Hepatocyte (in vitro differentiated cells): ENCODE results near the gene ZDHHC22. TPM values are rescaled to one million over a fixed set of nuclear protein-coding genes. Genes with fewer than 3 reads are reported as not detected.

Source experiments
- DNase-seq: peaks from one replicate; pipeline ENCODE4 v3.0.0-alpha.2; 2016; ENCODE audit warnings: low spot score
- H2AFZ ChIP-seq: fragments of 200-600 bp; sonication (generic); 2 replicates; pipeline ENCODE4 v1.6.0; 2016; ENCODE audit warnings: antibody characterized with exemption, mild to moderate bottlenecking
- H3K27ac ChIP-seq: fragments of 200-600 bp; sonication (generic); 2 replicates; pipeline ENCODE4 v1.5.1; 2016; ENCODE audit warnings: mild to moderate bottlenecking
- H3K27me3 ChIP-seq: fragments of 200-600 bp; sonication (generic); 2 replicates; pipeline ENCODE4 v1.6.1; 2016
- H3K36me3 ChIP-seq: fragments of 200-600 bp; sonication (generic); replicated peaks from 2 replicates; pipeline ENCODE4 v1.5.1; 2016; ENCODE audit warnings: low read depth; ENCODE audit not compliant: insufficient read depth
- H3K4me1 ChIP-seq: fragments of 200-600 bp; sonication (generic); 2 replicates; pipeline ENCODE4 v1.5.1; 2016; ENCODE audit warnings: mild to moderate bottlenecking, moderate library complexity; ENCODE audit not compliant: insufficient read depth
- H3K4me2 ChIP-seq: fragments of 200-600 bp; sonication (generic); 2 replicates; pipeline ENCODE4 v1.6.0; 2016
- H3K4me3 ChIP-seq: fragments of 200-600 bp; sonication (generic); 2 replicates; pipeline ENCODE4 v1.5.1; 2016; ENCODE audit warnings: mild to moderate bottlenecking
- H3K79me2 ChIP-seq: fragments of 200-600 bp; sonication (generic); 2 replicates; pipeline ENCODE4 v1.6.0; 2017; ENCODE audit warnings: mild to moderate bottlenecking
- H3K9me2 ChIP-seq: fragments of 200-600 bp; sonication (generic); replicated peaks from 2 replicates; pipeline ENCODE4 v1.6.0; 2017; ENCODE audit warnings: mild to moderate bottlenecking; ENCODE audit not compliant: insufficient read depth
- H3K9me3 ChIP-seq: fragments of 200-600 bp; sonication (generic); 2 replicates; pipeline ENCODE4 v1.5.1; 2016; ENCODE audit warnings: low read depth, mild to moderate bottlenecking
- H4K20me1 ChIP-seq: fragments of 200-600 bp; sonication (generic); 2 replicates; pipeline ENCODE4 v1.6.0; 2016; ENCODE audit warnings: mild to moderate bottlenecking; ENCODE audit not compliant: insufficient read depth, poor library complexity, severe bottlenecking
- EZH2 ChIP-seq: fragments of 200-600 bp; sonication (generic); IDR thresholded peaks from 2 replicates; pipeline ENCODE4 v1.6.1; 2016; ENCODE audit warnings: antibody characterized with exemption, mild to moderate bottlenecking, borderline replicate concordance
- EZH2phosphoT487 ChIP-seq: fragments of 200-600 bp; sonication (generic); IDR thresholded peaks from one replicate; pipeline ENCODE4 v1.6.1; 2018; ENCODE audit warnings: antibody characterized with exemption, mild to moderate bottlenecking, low read depth, moderate library complexity; ENCODE audit not compliant: unreplicated experiment, severe bottlenecking
- WGBS: methylation state at CpG from one replicate; pipeline ENCODE4 v1.1.6; 2016; ENCODE audit warnings: low lambda C conversion rate; ENCODE audit errors: missing lambda C conversion rate; 5-methylcytosine and 5-hydroxymethylcytosine counted together
- polyA plus RNA-seq: library from polyadenylated mRNA; unstranded; fragments of >200 nt; fragmentation: Nextera tagmentation; extraction: Ambion mirVana; gene quantifications from 2 replicates; pipeline ENCODE4 v1.2.1, GENCODE V29; 2016
- total RNA-seq: library from RNA; depleted of rRNA; stranded (reverse); fragments of >200 nt; gene quantifications from 2 replicates; pipeline ENCODE4 v1.2.3, GENCODE V29; 2014
- TF ChIP-seq, protein P1 (sequence below): fragments of 200-600 bp; sonication (generic); IDR thresholded peaks from 2 replicates; pipeline ENCODE4 v1.5.1; 2016; ENCODE audit warnings: antibody characterized with exemption, mild to moderate bottlenecking; ENCODE audit not compliant: poor library complexity

Gene ZDHHC22
- total and polyA plus RNA-seq, 2 experiments from 2014 or later, result not detected

DNA sequence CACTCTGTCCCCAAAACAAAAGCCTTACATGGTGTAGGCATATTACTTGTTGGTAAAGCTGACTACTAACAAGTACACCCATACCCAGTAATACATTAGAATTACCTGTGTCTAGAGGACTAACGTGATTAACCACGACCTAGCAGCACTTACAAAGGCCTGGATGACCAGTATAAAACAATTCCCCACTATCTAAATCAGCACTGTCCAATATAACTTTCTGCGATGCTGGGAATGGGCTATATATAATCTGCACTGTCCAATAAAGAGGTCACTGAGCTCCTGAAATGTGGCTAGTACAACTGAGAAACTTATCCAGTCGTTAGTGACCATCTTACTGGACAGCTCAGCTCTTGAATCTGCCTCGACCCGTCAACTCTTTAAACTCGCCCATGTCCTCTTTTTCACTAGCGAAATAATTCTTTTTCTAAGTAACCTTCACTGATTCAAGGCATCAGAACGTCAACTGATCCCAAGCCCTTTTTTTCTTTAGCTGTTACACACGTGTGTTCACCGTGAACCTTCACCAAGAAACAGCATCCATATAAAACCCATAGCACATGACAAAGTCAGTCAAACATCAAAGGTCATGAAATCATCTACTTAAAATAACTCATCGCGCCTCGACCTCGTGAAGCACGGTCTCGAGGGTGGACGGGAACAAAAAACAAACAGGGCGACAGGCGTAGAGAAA is 44.4 kb downstream of the ZDHHC22 start:
- no peak for TF ChIP-seq EZH2
- TF ChIP-seq EZH2phosphoT487, result no peak
- TF ChIP-seq, protein P1, sequence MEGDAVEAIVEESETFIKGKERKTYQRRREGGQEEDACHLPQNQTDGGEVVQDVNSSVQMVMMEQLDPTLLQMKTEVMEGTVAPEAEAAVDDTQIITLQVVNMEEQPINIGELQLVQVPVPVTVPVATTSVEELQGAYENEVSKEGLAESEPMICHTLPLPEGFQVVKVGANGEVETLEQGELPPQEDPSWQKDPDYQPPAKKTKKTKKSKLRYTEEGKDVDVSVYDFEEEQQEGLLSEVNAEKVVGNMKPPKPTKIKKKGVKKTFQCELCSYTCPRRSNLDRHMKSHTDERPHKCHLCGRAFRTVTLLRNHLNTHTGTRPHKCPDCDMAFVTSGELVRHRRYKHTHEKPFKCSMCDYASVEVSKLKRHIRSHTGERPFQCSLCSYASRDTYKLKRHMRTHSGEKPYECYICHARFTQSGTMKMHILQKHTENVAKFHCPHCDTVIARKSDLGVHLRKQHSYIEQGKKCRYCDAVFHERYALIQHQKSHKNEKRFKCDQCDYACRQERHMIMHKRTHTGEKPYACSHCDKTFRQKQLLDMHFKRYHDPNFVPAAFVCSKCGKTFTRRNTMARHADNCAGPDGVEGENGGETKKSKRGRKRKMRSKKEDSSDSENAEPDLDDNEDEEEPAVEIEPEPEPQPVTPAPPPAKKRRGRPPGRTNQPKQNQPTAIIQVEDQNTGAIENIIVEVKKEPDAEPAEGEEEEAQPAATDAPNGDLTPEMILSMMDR, result no peak
- Histone ChIP-seq H3K9me3 (no peaks in the 10 kb centered on the region), H3K36me3 (no peaks in the 10 kb centered on the region), H3K4me3 (peak overlapping the region; percentile 35), H3K4me2 (peak overlapping the region; percentile 76), H2AFZ (peak overlapping the region; percentile 8), H3K27me3 (no peaks in the 10 kb centered on the region), H3K9me2 (no peaks in the 10 kb centered on the region), H3K27ac (peak overlapping the region; percentile 92), H4K20me1 (no peaks in the 10 kb centered on the region), H3K4me1 (peaks cover 35% of the 10 kb centered on the region), H3K79me2 (peaks cover 34% of the 10 kb centered on the region)
- WGBS, result 7% methylated on average over 20 of the region's 20 CpGs
- no peak for DNase-seq

DNA sequence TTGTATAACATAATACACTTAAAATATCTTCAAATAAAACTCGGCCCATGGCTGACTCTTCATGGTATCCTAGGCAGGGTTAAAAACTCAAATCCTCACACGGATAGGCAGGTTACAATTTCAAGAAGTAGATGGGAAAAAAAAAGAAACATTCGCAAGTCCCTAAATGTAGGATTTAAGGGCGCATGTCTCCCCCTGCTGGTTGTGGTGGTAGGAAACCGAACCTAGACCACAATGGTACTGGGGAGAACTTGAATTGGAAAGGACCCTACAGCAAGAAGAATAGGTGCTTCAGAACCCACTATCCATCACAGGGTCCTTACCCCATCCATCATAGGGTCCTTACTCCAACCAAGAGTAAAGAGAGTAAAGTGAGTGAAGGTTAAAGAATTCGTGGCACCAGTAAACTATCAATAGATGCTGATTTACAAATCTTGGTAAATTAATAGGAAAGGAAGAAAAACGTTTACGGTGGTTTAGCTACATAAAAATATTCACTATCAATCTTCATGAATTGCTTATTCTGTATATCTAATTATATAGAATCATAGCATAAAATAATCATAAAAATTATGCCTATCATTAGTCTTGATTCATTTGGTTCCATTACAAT is 46.8 kb downstream of the ZDHHC22 start:
- H3K36me3 ChIP-seq, result no peaks in the 10 kb centered on the region
- H3K4me2 ChIP-seq, result no peak overlapping the region
- H3K79me2 ChIP-seq, result peaks cover 15% of the 10 kb centered on the region
- 27% methylated on average over 8 of the region's 8 CpGs for WGBS
- H3K27me3 ChIP-seq, result no peaks in the 10 kb centered on the region
- H2AFZ ChIP-seq, result no peak overlapping the region
- H3K4me3 ChIP-seq, result no peak overlapping the region
- no peak for TF ChIP-seq EZH2
- TF ChIP-seq, protein P1, result peak; percentile 74
- peaks cover 4% of the 10 kb centered on the region for H3K9me3 ChIP-seq
- no peaks in the 10 kb centered on the region for H4K20me1 ChIP-seq
- no peak overlapping the region for H3K27ac ChIP-seq
- peaks cover 21% of the 10 kb centered on the region for H3K4me1 ChIP-seq
- DNase-seq, result peak; percentile 89
- H3K9me2 ChIP-seq, result no peaks in the 10 kb centered on the region

DNA sequence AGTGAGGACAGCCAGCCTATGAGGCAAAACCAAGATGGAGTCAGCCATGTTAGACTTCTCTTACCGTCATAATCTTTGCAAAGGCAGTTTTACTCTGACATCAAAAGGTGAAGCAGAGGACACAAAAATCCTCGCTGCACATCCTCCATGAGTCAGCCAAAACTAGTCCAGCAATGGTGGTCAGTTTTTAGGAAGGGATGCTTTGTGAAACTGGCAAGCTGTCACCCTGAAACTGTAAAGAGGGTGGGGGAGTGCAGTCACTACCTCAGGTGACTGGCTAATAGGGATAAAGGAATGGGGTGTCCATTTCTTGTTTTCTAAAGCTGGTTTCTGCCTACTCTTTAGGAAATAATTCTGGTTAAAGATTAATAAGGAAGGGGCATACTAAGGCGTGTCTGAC is 48.9 kb downstream of the ZDHHC22 start:
- H3K4me1 ChIP-seq, result peaks cover 14% of the 10 kb centered on the region
- H3K4me2 ChIP-seq, result no peak overlapping the region
- TF ChIP-seq, protein P1, result no peak
- TF ChIP-seq EZH2phosphoT487, result no peak
- TF ChIP-seq EZH2, result no peak
- no peak overlapping the region for H3K27ac ChIP-seq
- no peaks in the 10 kb centered on the region for H3K27me3 ChIP-seq
- DNase-seq, result no peak
- H3K9me2 ChIP-seq, result no peaks in the 10 kb centered on the region
- no peak overlapping the region for H2AFZ ChIP-seq
- 91% methylated on average over 3 of the region's 3 CpGs for WGBS
- no peaks in the 10 kb centered on the region for H4K20me1 ChIP-seq
- no peaks in the 10 kb centered on the region for H3K36me3 ChIP-seq
- H3K4me3 ChIP-seq, result no peak overlapping the region
- H3K79me2 ChIP-seq, result peaks cover 2% of the 10 kb centered on the region
- H3K9me3 ChIP-seq, result peaks cover 4% of the 10 kb centered on the region
